Mesendoderm (in vitro differentiated cells): Measurements from ENCODE around the gene KDM6B.
"Not testable (repeated sequence)": the region's sequence is repeated elsewhere in the genome, so short reads cannot be mapped to it uniquely, and the experiment has no call there.

ENCODE experiments used
- DNase-seq: peaks from one replicate; pipeline ENCODE4 v3.0.0; 2013
- H2AK5ac ChIP-seq: 2 replicates; pipeline ENCODE4 v1.6.1; 2013; ENCODE audit warnings: low read length, inconsistent platforms
- H2BK120ac ChIP-seq: 2 replicates; pipeline ENCODE4 v1.6.1; 2013; ENCODE audit warnings: low read depth, mild to moderate bottlenecking, low read length, moderate library complexity, mixed read lengths
- H2BK15ac ChIP-seq: replicated peaks from 2 replicates; pipeline ENCODE4 v1.6.1; 2013; ENCODE audit warnings: low read depth, mild to moderate bottlenecking, moderate library complexity
- H2BK5ac ChIP-seq: 2 replicates; pipeline ENCODE4 v1.6.1; 2013; ENCODE audit warnings: low read length, inconsistent platforms
- H3K18ac ChIP-seq: 2 replicates; pipeline ENCODE4 v1.6.1; 2013; ENCODE audit warnings: mild to moderate bottlenecking, low read length, mixed read lengths
- H3K23ac ChIP-seq: one replicate; pipeline ENCODE4 v1.6.1; 2013; ENCODE audit warnings: low read length
- H3K27ac ChIP-seq: 2 replicates; pipeline ENCODE4 v1.5.1; 2013; ENCODE audit warnings: low read depth, mild to moderate bottlenecking, inconsistent platforms, low read length, moderate library complexity
- H3K27me3 ChIP-seq: 2 replicates; pipeline ENCODE4 v1.6.1; 2013; ENCODE audit warnings: low read length, control low read depth, mild to moderate bottlenecking, inconsistent platforms; ENCODE audit not compliant: insufficient read depth, poor library complexity
- H3K36me3 ChIP-seq: 2 replicates; pipeline ENCODE4 v1.6.1; 2013; ENCODE audit warnings: low read length, inconsistent platforms; ENCODE audit not compliant: control insufficient read depth, insufficient read depth
- H3K4ac ChIP-seq: one replicate; pipeline ENCODE4 v1.6.1; 2013; ENCODE audit warnings: low read depth, mild to moderate bottlenecking, low read length, moderate library complexity
- H3K4me1 ChIP-seq: 2 replicates; pipeline ENCODE4 v1.6.1; 2013; ENCODE audit warnings: low read depth, low read length, inconsistent platforms; ENCODE audit not compliant: control insufficient read depth
- H3K4me2 ChIP-seq: 2 replicates; pipeline ENCODE4 v1.6.1; 2013; ENCODE audit warnings: low read length
- H3K4me3 ChIP-seq: 2 replicates; pipeline ENCODE4 v1.5.1; 2013; ENCODE audit warnings: mild to moderate bottlenecking, low read length
- H3K56ac ChIP-seq: one replicate; pipeline ENCODE4 v1.6.1; 2013; ENCODE audit warnings: low read length
- H3K79me1 ChIP-seq: 2 replicates; pipeline ENCODE4 v1.6.1; 2013; ENCODE audit warnings: low read length, inconsistent platforms
- H3K79me2 ChIP-seq: 2 replicates; pipeline ENCODE4 v1.6.1; 2013; ENCODE audit warnings: mild to moderate bottlenecking, low read length; ENCODE audit not compliant: control insufficient read depth, insufficient read depth
- H3K9ac ChIP-seq: 2 replicates; pipeline ENCODE4 v1.6.1; 2013; ENCODE audit warnings: low read length, inconsistent platforms
- H4K5ac ChIP-seq: one replicate; pipeline ENCODE4 v1.6.1; 2013; ENCODE audit warnings: low read length
- H4K8ac ChIP-seq: one replicate; pipeline ENCODE4 v1.6.1; 2013; ENCODE audit warnings: low read depth, mild to moderate bottlenecking, control low read depth, low read length, moderate library complexity
- WGBS: extraction: QIAGEN DNeasy Blood & Tissue Kit; methylation state at CpG from one replicate; pipeline ENCODE4 v1.1.7; 2013; ENCODE audit warnings: low lambda C conversion rate, missing lambda C conversion rate; ENCODE audit not compliant: insufficient coverage; ENCODE audit errors: extremely low coverage; 5-methylcytosine and 5-hydroxymethylcytosine counted together

KDM6B gene

DNA sequence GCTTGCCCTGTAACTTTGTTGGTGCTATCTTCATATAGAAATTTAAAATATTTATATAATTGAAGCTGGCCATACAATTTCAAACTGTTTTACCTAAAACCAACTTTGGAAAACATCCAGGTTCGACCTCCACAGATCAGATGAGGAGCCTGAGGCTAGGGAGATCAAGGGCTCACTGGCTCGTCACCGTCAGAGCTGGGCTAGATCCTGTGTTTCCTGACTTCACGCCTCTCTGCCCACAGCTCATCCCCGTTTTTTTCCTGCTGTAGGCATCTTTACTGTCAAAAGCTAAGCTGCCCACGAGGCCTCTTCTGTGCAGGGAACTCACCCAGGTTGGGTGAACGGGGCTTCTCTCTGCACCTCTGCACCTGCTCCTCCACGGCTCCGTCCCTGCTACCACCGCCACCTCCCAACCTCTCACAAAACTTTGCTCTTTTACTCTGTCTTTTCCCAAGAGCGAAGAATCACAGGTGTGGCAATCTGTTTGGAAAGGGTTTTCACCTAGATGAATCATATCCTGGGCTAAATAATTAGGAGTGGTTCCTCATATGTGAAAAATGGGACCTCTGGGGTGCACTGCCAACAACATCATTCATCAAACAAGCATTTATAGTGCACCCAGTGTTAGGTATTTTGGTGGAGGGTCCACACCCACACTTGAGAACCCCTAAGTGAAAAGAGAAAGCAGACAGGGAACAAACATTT, 24.8 kb upstream of the KDM6B start:
- H2AK5ac ChIP-seq, result no peak overlapping the region
- no CpG with 5 or more reads among the region's 11 CpGs for WGBS
- H4K5ac ChIP-seq, result no peak overlapping the region
- H3K23ac ChIP-seq, result no peak overlapping the region
- H3K18ac ChIP-seq, result no peak overlapping the region
- H3K36me3 ChIP-seq, result no peaks in the 10 kb centered on the region
- H3K27me3 ChIP-seq, result no peaks in the 10 kb centered on the region
- no peak overlapping the region for H4K8ac ChIP-seq
- no peak overlapping the region for H3K4ac ChIP-seq
- no peak overlapping the region for H3K9ac ChIP-seq
- H3K4me2 ChIP-seq, result no peak overlapping the region
- H3K56ac ChIP-seq, result no peak overlapping the region
- no peak overlapping the region for H2BK5ac ChIP-seq
- H3K79me1 ChIP-seq, result no peaks in the 10 kb centered on the region
- no peak overlapping the region for H2BK120ac ChIP-seq
- no peak for DNase-seq
- no peak overlapping the region for H3K4me3 ChIP-seq
- H3K4me1 ChIP-seq, result no peaks in the 10 kb centered on the region
- no peak overlapping the region for H2BK15ac ChIP-seq
- no peaks in the 10 kb centered on the region for H3K79me2 ChIP-seq
- no peak overlapping the region for H3K27ac ChIP-seq

GRCh38 chr17:7809791-7810343, 24.1 kb upstream of the KDM6B start:
- H3K79me1 ChIP-seq, H4K8ac ChIP-seq, H3K4ac ChIP-seq, H2BK5ac ChIP-seq, H3K36me3 ChIP-seq, H2BK15ac ChIP-seq, H3K18ac ChIP-seq, DNase-seq, H3K4me1 ChIP-seq, H3K4me2 ChIP-seq, H3K23ac ChIP-seq, H3K27ac ChIP-seq, H4K5ac ChIP-seq, H3K4me3 ChIP-seq, H3K9ac ChIP-seq, H3K79me2 ChIP-seq, H2BK120ac ChIP-seq, H3K56ac ChIP-seq, H3K27me3 ChIP-seq, H2AK5ac ChIP-seq: not testable (repeated sequence)
- no CpG with 5 or more reads among the region's 9 CpGs for WGBS

- no peaks in the 10 kb centered on the region for H3K27me3 ChIP-seq
- WGBS, result no CpG with 5 or more reads among the region's 3 CpGs
- no peaks in the 10 kb centered on the region for H3K4me1 ChIP-seq
- no peak overlapping the region for H3K56ac ChIP-seq
- no peaks in the 10 kb centered on the region for H3K79me2 ChIP-seq
- H3K9ac ChIP-seq, result no peak overlapping the region
- H3K36me3 ChIP-seq, result no peaks in the 10 kb centered on the region
- H3K4me3 ChIP-seq, result no peak overlapping the region
- no peak overlapping the region for H3K4me2 ChIP-seq
- no peak overlapping the region for H2BK5ac ChIP-seq
- no peak overlapping the region for H4K8ac ChIP-seq
- H3K27ac ChIP-seq, result no peak overlapping the region
- H2AK5ac ChIP-seq, result no peak overlapping the region
- H3K79me1 ChIP-seq, result no peaks in the 10 kb centered on the region
- no peak for DNase-seq
- no peak overlapping the region for H2BK120ac ChIP-seq
- no peak overlapping the region for H4K5ac ChIP-seq
- H3K23ac ChIP-seq, result no peak overlapping the region
- no peak overlapping the region for H3K4ac ChIP-seq
- no peak overlapping the region for H3K18ac ChIP-seq
- no peak overlapping the region for H2BK15ac ChIP-seq
These were observed 22.8 kb upstream of the KDM6B start for GRCh38 chr17:7811251-7811650.

GRCh38 chr17:7814969-7815368, 19.0 kb upstream of the KDM6B start:
- Histone ChIP-seq H2BK15ac (no peak overlapping the region), H3K4me1 (no peaks in the 10 kb centered on the region), H2BK5ac (no peak overlapping the region), H3K56ac (no peak overlapping the region), H3K27me3 (no peaks in the 10 kb centered on the region), H3K4me3 (no peak overlapping the region), H3K4ac (no peak overlapping the region), H4K5ac (no peak overlapping the region), H4K8ac (no peak overlapping the region), H3K4me2 (no peak overlapping the region), H3K23ac (no peak overlapping the region), H2AK5ac (no peak overlapping the region), H3K79me2 (no peaks in the 10 kb centered on the region), H2BK120ac (no peak overlapping the region), H3K79me1 (no peaks in the 10 kb centered on the region), H3K9ac (no peak overlapping the region), H3K18ac (no peak overlapping the region), H3K36me3 (no peaks in the 10 kb centered on the region), H3K27ac (no peak overlapping the region)
- WGBS, result no CpG with 5 or more reads among the region's 5 CpGs
- DNase-seq, result no peak

- peak; percentile 62 for DNase-seq
- H3K27me3 ChIP-seq, result no peaks in the 10 kb centered on the region
- H3K79me1 ChIP-seq, result no peaks in the 10 kb centered on the region
- H3K23ac ChIP-seq, result no peak overlapping the region
- H4K5ac ChIP-seq, result no peak overlapping the region
- H3K36me3 ChIP-seq, result no peaks in the 10 kb centered on the region
- H2BK15ac ChIP-seq, result no peak overlapping the region
- H3K18ac ChIP-seq, result no peak overlapping the region
- H2BK120ac ChIP-seq, result no peak overlapping the region
- no peak overlapping the region for H4K8ac ChIP-seq
- no peaks in the 10 kb centered on the region for H3K79me2 ChIP-seq
- no peak overlapping the region for H3K9ac ChIP-seq
- H3K27ac ChIP-seq, result no peak overlapping the region
- no CpG with 5 or more reads among the region's 10 CpGs for WGBS
- H3K4ac ChIP-seq, result no peak overlapping the region
- H3K4me1 ChIP-seq, result no peaks in the 10 kb centered on the region
- no peak overlapping the region for H3K4me2 ChIP-seq
- H3K56ac ChIP-seq, result no peak overlapping the region
- H3K4me3 ChIP-seq, result no peak overlapping the region
- H2BK5ac ChIP-seq, result no peak overlapping the region
- H2AK5ac ChIP-seq, result no peak overlapping the region
These were observed 16.9 kb upstream of the KDM6B start for GRCh38 chr17:7816926-7817642.
